NCI-H1105 treated with DMSO at 0.1 percent for 48 hours (cell line): ENCODE results near the gene MROH7.

Experiments used
- DNase-seq: peaks from one replicate; lab custom pipeline; 2025; lab: John Stamatoyannopoulos, UW

MROH7 gene

GRCh38 chr1:54651608-54652007 is 10.0 kb downstream of the MROH7 start:
- DNase-seq = no peak

- no peak for DNase-seq
Observed at GRCh38 chr1:54652168-54652567, 10.6 kb downstream of the MROH7 start.

GRCh38 chr1:54653036-54653435 is 11.4 kb downstream of the MROH7 start:
- DNase-seq = no peak

GRCh38 chr1:54658164-54658913 is 16.8 kb downstream of the MROH7 start:
- DNase-seq = no peak

- no peak for DNase-seq
Observed at GRCh38 chr1:54663725-54664124, 22.1 kb downstream of the MROH7 start.

GRCh38 chr1:54664364-54664763 is 22.8 kb downstream of the MROH7 start:
- no peak for DNase-seq

GRCh38 chr1:54665852-54666251 is 24.3 kb downstream of the MROH7 start:
- DNase-seq = no peak

- DNase-seq = no peak
Observed at GRCh38 chr1:54666333-54666732, 24.7 kb downstream of the MROH7 start.

- no peak for DNase-seq
Observed at GRCh38 chr1:54667797-54668196, 26.2 kb downstream of the MROH7 start.

GRCh38 chr1:54668567-54668966 is 27.0 kb downstream of the MROH7 start:
- DNase-seq = no peak

- peak; percentile 39 for DNase-seq
Observed at GRCh38 chr1:54671985-54672608, 30.5 kb downstream of the MROH7 start.

GRCh38 chr1:54678776-54679643 is 37.4 kb downstream of the MROH7 start:
- no peak for DNase-seq

GRCh38 chr1:54679706-54680105 is 38.1 kb downstream of the MROH7 start:
- DNase-seq = no peak

- no peak for DNase-seq
Observed at GRCh38 chr1:54680387-54680786, 38.8 kb downstream of the MROH7 start.

- peak; percentile 25 for DNase-seq
Observed at GRCh38 chr1:54681358-54681757, 39.8 kb downstream of the MROH7 start.

GRCh38 chr1:54683453-54683852 is 41.9 kb downstream of the MROH7 start:
- no peak for DNase-seq

GRCh38 chr1:54685335-54685905 is 43.8 kb downstream of the MROH7 start:
- no peak for DNase-seq

GRCh38 chr1:54686155-54686554 is 44.6 kb downstream of the MROH7 start:
- DNase-seq = no peak

GRCh38 chr1:54694771-54695170 is 53.2 kb downstream of the MROH7 start:
- no peak for DNase-seq

GRCh38 chr1:54695221-54695620 is 53.6 kb downstream of the MROH7 start:
- no peak for DNase-seq

- DNase-seq = no peak
Observed at GRCh38 chr1:54695764-54696163, 54.2 kb downstream of the MROH7 start.

GRCh38 chr1:54696262-54696661 is 54.7 kb downstream of the MROH7 start:
- DNase-seq = no peak
